Esophagus muscularis mucosa (tissue), 4 donors: ENCODE measurements around the gene KCNG4. TPM values are rescaled to one million over a fixed set of nuclear protein-coding genes. Genes with fewer than 3 reads are reported as not detected.

ENCODE experiments used
- DNase-seq: peaks from one replicate; pipeline ENCODE4 v3.0.0-alpha.2; 2017; ENCODE audit errors: extremely low spot score
- H3K27ac ChIP-seq, 4 donors: fragments of 200-600 bp; sonication (generic); replicated peaks in 1 of 4; 1 replicate in 3 of 4; 2 replicates in 1 of 4; pipeline ENCODE4 v1.5.1; 2016 to 2019; ENCODE audit warnings: mild to moderate bottlenecking in 1 of 4
- H3K27me3 ChIP-seq, 4 donors: fragments of 200-600 bp; sonication (generic); one replicate each; pipeline versions ENCODE4 v1.5.1 to v1.6.0; 2016 to 2019
- H3K36me3 ChIP-seq, 4 donors: fragments of 200-600 bp; sonication (generic); one replicate each; pipeline ENCODE4 v1.5.1; 2016 to 2019
- H3K4me1 ChIP-seq, 4 donors: fragments of 200-600 bp; sonication (generic); one replicate each; pipeline ENCODE4 v1.5.1; 2016 to 2019
- H3K4me3 ChIP-seq, 4 donors: fragments of 200-600 bp; sonication (generic); 1 replicate in 2 of 4; 2 replicates in 2 of 4; pipeline ENCODE4 v1.5.1; 2016 to 2019; ENCODE audit warnings: mild to moderate bottlenecking in 4 of 4, moderate library complexity in 1 of 4
- H3K9me3 ChIP-seq, 4 donors: fragments of 200-600 bp; sonication (generic); 1 replicate in 3 of 4; 2 replicates in 1 of 4; pipeline ENCODE4 v1.5.1; 2016 to 2019
- EP300 ChIP-seq: sonication (generic); formaldehyde crosslinking; IDR thresholded peaks from one replicate; pipeline ENCODE4 v1.6.1; 2017; ENCODE audit warnings: antibody characterized with exemption
- POLR2A ChIP-seq: fragments of 450-650 bp; IDR thresholded peaks from one replicate; pipeline ENCODE4 v1.6.1; 2017; ENCODE audit warnings: antibody characterized with exemption, moderate library complexity, mild to moderate bottlenecking, low read depth
- POLR2AphosphoS5 ChIP-seq, 2 donors: sonication (generic); formaldehyde crosslinking; IDR thresholded peaks; one replicate each; pipeline ENCODE4 v1.6.1; 2017; ENCODE audit warnings: antibody characterized with exemption in 2 of 2
- WGBS: methylation state at CpG from one replicate; pipeline ENCODE4 v1.1.5; 2018; 5-methylcytosine and 5-hydroxymethylcytosine counted together
- intact Hi-C: fragments of 100-400 bp; cut with DNase I; formaldehyde crosslinking; loops from one replicate; pipeline ENCODE4 v1.15.1; 2023
- total RNA-seq, 4 donors: library from RNA; depleted of rRNA; stranded (reverse); fragments of >200 nt; gene quantifications; one replicate each; pipeline versions ENCODE4 v1.1.0 to v1.2.1, GENCODE V29; 2016
- TF ChIP-seq, protein P1 (sequence below), 3 experiments: fragments of 200-600 bp in 2 of 3; fragments of 450-650 bp in 1 of 3; sonication (generic) in 2 of 3; IDR thresholded peaks; one replicate each; pipeline ENCODE4 v1.5.1; 2017 to 2019; ENCODE audit warnings: antibody characterized with exemption in 3 of 3, mild to moderate bottlenecking in 2 of 3, moderate library complexity in 1 of 3

Gene KCNG4
- total RNA-seq, 4 donors from 2014 or later, result not detected

GRCh38 chr16:84195201-84196093, 44.4 kb downstream of the KCNG4 start:
- Histone ChIP-seq H3K4me1 (peaks cover 0 to 6% (median 0%) of the 10 kb centered on the region in 4 donors), H3K36me3 (no peaks in the 10 kb centered on the region), H3K27ac (no peak overlapping the region), H3K4me3 (no peak overlapping the region), H3K9me3 (no peaks in the 10 kb centered on the region), H3K27me3 (peaks cover 0 to 31% (median 0%) of the 10 kb centered on the region in 4 donors)
- no peak for DNase-seq
- 83% methylated on average over 6 of the region's 38 CpGs for WGBS
- no peak for TF ChIP-seq EP300
- TF ChIP-seq POLR2A, result no peak
- TF ChIP-seq, protein P1, sequence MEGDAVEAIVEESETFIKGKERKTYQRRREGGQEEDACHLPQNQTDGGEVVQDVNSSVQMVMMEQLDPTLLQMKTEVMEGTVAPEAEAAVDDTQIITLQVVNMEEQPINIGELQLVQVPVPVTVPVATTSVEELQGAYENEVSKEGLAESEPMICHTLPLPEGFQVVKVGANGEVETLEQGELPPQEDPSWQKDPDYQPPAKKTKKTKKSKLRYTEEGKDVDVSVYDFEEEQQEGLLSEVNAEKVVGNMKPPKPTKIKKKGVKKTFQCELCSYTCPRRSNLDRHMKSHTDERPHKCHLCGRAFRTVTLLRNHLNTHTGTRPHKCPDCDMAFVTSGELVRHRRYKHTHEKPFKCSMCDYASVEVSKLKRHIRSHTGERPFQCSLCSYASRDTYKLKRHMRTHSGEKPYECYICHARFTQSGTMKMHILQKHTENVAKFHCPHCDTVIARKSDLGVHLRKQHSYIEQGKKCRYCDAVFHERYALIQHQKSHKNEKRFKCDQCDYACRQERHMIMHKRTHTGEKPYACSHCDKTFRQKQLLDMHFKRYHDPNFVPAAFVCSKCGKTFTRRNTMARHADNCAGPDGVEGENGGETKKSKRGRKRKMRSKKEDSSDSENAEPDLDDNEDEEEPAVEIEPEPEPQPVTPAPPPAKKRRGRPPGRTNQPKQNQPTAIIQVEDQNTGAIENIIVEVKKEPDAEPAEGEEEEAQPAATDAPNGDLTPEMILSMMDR (IDR thresholded peaks at IDR 0.05), result no peak
- TF ChIP-seq POLR2AphosphoS5 (IDR thresholded peaks at IDR 0.05), result no peak
- intact Hi-C loops, result no loop called here

- 71% methylated on average over 24 of the region's 34 CpGs for WGBS
- TF ChIP-seq POLR2AphosphoS5 (IDR thresholded peaks at IDR 0.05) (no peak), POLR2A (no peak), EP300 (no peak)
- TF ChIP-seq, protein P1 (IDR thresholded peaks at IDR 0.05), result no peak
- Histone ChIP-seq H3K9me3 (no peaks in the 10 kb centered on the region), H3K27ac (no peak overlapping the region), H3K27me3 (peaks cover 0 to 31% (median 0%) of the 10 kb centered on the region in 4 donors), H3K4me1 (peaks cover 0 to 6% (median 0%) of the 10 kb centered on the region in 4 donors), H3K4me3 (no peak overlapping the region), H3K36me3 (no peaks in the 10 kb centered on the region)
- DNase-seq, result no peak
- intact Hi-C loops, result no loop called here
These were observed 45.2 kb downstream of the KCNG4 start for GRCh38 chr16:84194470-84195200.

GRCh38 chr16:84194018-84194417, 45.8 kb downstream of the KCNG4 start:
- no peak for DNase-seq
- Histone ChIP-seq H3K36me3 (no peaks in the 10 kb centered on the region), H3K9me3 (no peaks in the 10 kb centered on the region), H3K4me1 (peaks cover 0 to 5% (median 0%) of the 10 kb centered on the region in 4 donors), H3K27ac (no peak overlapping the region), H3K4me3 (no peak overlapping the region), H3K27me3 (peaks cover 0 to 31% (median 0%) of the 10 kb centered on the region in 4 donors)
- intact Hi-C loops, result no loop called here
- 77% methylated on average over 6 of the region's 11 CpGs for WGBS
- TF ChIP-seq POLR2A, result no peak
- TF ChIP-seq, protein P1 (IDR thresholded peaks at IDR 0.05), result no peak

- intact Hi-C loops, result no loop called here
- WGBS, result 86% methylated on average over 7 of the region's 7 CpGs
These were observed 46.3 kb downstream of the KCNG4 start for GRCh38 chr16:84193480-84193879.

More at GRCh38 chr16:84193480-84193879, 46.3 kb downstream of the KCNG4 start:
- TF ChIP-seq POLR2A, result no peak
- no peak for TF ChIP-seq EP300
- no peak for TF ChIP-seq POLR2AphosphoS5 (IDR thresholded peaks at IDR 0.05)
- TF ChIP-seq, protein P1 (IDR thresholded peaks at IDR 0.05), result no peak
- Histone ChIP-seq H3K4me1 (no peaks in the 10 kb centered on the region), H3K4me3 (no peak overlapping the region), H3K36me3 (no peaks in the 10 kb centered on the region), H3K27me3 (peaks cover 0 to 31% (median 0%) of the 10 kb centered on the region in 4 donors), H3K27ac (no peak overlapping the region), H3K9me3 (no peaks in the 10 kb centered on the region)
- no peak for DNase-seq
